Daoy (cell line): ENCODE data around the gene SHLD2. TPM values are rescaled to one million over a fixed set of nuclear protein-coding genes. Genes with fewer than 3 reads are reported as not detected.
"Not testable (repeated sequence)": the region's sequence is repeated elsewhere in the genome, so short reads cannot be mapped to it uniquely, and the experiment has no call there.

Experiments
- DNase-seq: peaks from one replicate; pipeline ENCODE4 v3.0.0-alpha.2; 2015; ENCODE audit warnings: low read depth
- total RNA-seq: library from RNA; depleted of rRNA; stranded (reverse); fragments of >200 nt; shearing (Covaris generic); gene quantifications from 2 replicates; pipeline ENCODE4 v1.2.3, GENCODE V29; 2014; rRNA removed

The SHLD2 gene
- total RNA-seq, 1 experiment from 2014 or later = 21.0 TPM

GRCh38 chr10:87211848-87212247, 116.8 kb downstream of the SHLD2 start:
- peak; percentile 5 for DNase-seq

GRCh38 chr10:87213150-87213765, 118.3 kb downstream of the SHLD2 start:
- not testable (repeated sequence) for DNase-seq

- DNase-seq = not testable (repeated sequence)
Measured at GRCh38 chr10:87213806-87214205, 118.8 kb downstream of the SHLD2 start.

GRCh38 chr10:87216120-87216519, 121.1 kb downstream of the SHLD2 start:
- not testable (repeated sequence) for DNase-seq

GRCh38 chr10:87219370-87219769, 124.4 kb downstream of the SHLD2 start:
- DNase-seq = not testable (repeated sequence)

GRCh38 chr10:87222789-87223188, 127.8 kb downstream of the SHLD2 start:
- not testable (repeated sequence) for DNase-seq

- DNase-seq = not testable (repeated sequence)
Measured at GRCh38 chr10:87225148-87225547, 130.1 kb downstream of the SHLD2 start, which contains the start of gene NUTM2A. TSS of gene NUTM2A (plus strand) at chr10:87225448. CDS start at chr10:87225831, 383 bp downstream.

- DNase-seq = not testable (repeated sequence)
Measured at GRCh38 chr10:87228247-87228646, 133.2 kb downstream of the SHLD2 start.

- not testable (repeated sequence) for DNase-seq
Measured at GRCh38 chr10:87229211-87229610, 134.2 kb downstream of the SHLD2 start.

GRCh38 chr10:87234854-87235253, 139.8 kb downstream of the SHLD2 start:
- DNase-seq = not testable (repeated sequence)

- not testable (repeated sequence) for DNase-seq
Measured at GRCh38 chr10:87237244-87237643, 142.2 kb downstream of the SHLD2 start.

GRCh38 chr10:87239346-87239808, 144.4 kb downstream of the SHLD2 start:
- DNase-seq = not testable (repeated sequence)

Other genes starting within 250 kb of the SHLD2 start
- 0.06 TPM in 1 of 2 replicates, not detected in the other for gene MMRN2, start 137.6 kb upstream of the SHLD2 start, total RNA-seq
- 1.7 TPM in 1 of 2 replicates, not detected in the other for gene SNCG, start 136.6 kb upstream of the SHLD2 start, total RNA-seq
- gene ADIRF, start 126.7 kb upstream of the SHLD2 start, total RNA-seq = not detected in 2 replicates
- gene FAM25A, start 74.9 kb upstream of the SHLD2 start, total RNA-seq = not detected in 2 replicates
- 83.3 and 84.1 TPM in 2 replicates for gene GLUD1, start 363 bp upstream of the SHLD2 start, total RNA-seq
- gene NUTM2A, start 130.2 kb downstream of the SHLD2 start, total RNA-seq = 0.17 and 0.24 TPM in 2 replicates